H1 (cell line): ENCODE measurements around the gene PSMD9. TPM values are rescaled to one million over a fixed set of nuclear protein-coding genes. Genes with fewer than 3 reads are reported as not detected.

Source experiments
- CTCF ChIA-PET: fragments of 300-600 bp; sonication (Branson Sonifier 250); formaldehyde crosslinking; loops from one replicate; lab custom pipeline; 2021; ENCODE audit not compliant: partially characterized antibody; lab: Charles Lee
- POLR2A ChIA-PET: fragments of 300-600 bp; sonication (Branson Sonifier 250); formaldehyde crosslinking; loops from one replicate; lab custom pipeline; 2021; ENCODE audit warnings: inconsistent platforms; ENCODE audit not compliant: partially characterized antibody; lab: Charles Lee
- DNase-seq, 2 experiments: peaks; one replicate each; pipeline versions ENCODE4 v3.0.0 to v3.0.0-alpha.2; 2010 to 2022; ENCODE audit warnings: low spot score in 2 of 2, low read depth in 1 of 2, mixed read lengths in 1 of 2
- FAIRE-seq: peaks from 2 replicates; lab custom pipeline; 2011; peaks lifted over from hg19 to GRCh38; lab: Jason Lieb, UNC
- H2AFZ ChIP-seq: 2 replicates; pipeline ENCODE4 v1.8.1; 2012; ENCODE audit warnings: low read length, inconsistent platforms
- H2AK5ac ChIP-seq: 2 replicates; pipeline ENCODE4 v1.6.1; 2013; ENCODE audit warnings: low read depth, low read length
- H2BK120ac ChIP-seq: replicated peaks from 2 replicates; pipeline ENCODE3; 2013; ENCODE audit warnings: low read depth, low read length, inconsistent platforms
- H2BK12ac ChIP-seq: 2 replicates; pipeline ENCODE4 v1.6.1; 2013; ENCODE audit warnings: low read depth, low read length
- H2BK15ac ChIP-seq: 2 replicates; pipeline ENCODE4 v1.6.1; 2013; ENCODE audit warnings: low read length
- H2BK20ac ChIP-seq: 2 replicates; pipeline ENCODE4 v1.6.1; 2013; ENCODE audit warnings: low read length
- H2BK5ac ChIP-seq: 2 replicates; pipeline ENCODE4 v1.6.1; 2013; ENCODE audit warnings: low read depth, low read length
- H3K14ac ChIP-seq: 2 replicates; pipeline ENCODE4 v1.6.1; 2013; ENCODE audit warnings: inconsistent platforms; ENCODE audit not compliant: insufficient read length
- H3K18ac ChIP-seq: 2 replicates; pipeline ENCODE4 v1.6.1; 2013; ENCODE audit warnings: low read length; ENCODE audit errors: extremely low read depth
- H3K23ac ChIP-seq: 2 replicates; pipeline ENCODE4 v1.6.1; 2013; ENCODE audit warnings: inconsistent platforms; ENCODE audit not compliant: insufficient read length
- H3K23me2 ChIP-seq: 2 replicates; pipeline ENCODE4 v1.6.1; 2013; ENCODE audit warnings: low read depth, low read length
- H3K27ac ChIP-seq: 2 replicates; pipeline ENCODE4 v1.6.1; 2011; ENCODE audit warnings: low read depth, low read length, inconsistent platforms
- H3K27me3 ChIP-seq, 4 experiments: replicated peaks in 1 of 4; 1 replicate in 1 of 4; 2 replicates in 3 of 4; pipeline versions ENCODE4 v1.6.1 to v1.8.1; 2011 to 2013; ENCODE audit warnings: low read length in 3 of 4, mild to moderate bottlenecking in 3 of 4, inconsistent platforms in 2 of 4, mixed read lengths in 2 of 4, moderate library complexity in 1 of 4; ENCODE audit not compliant: control insufficient read depth in 3 of 4, insufficient read depth in 3 of 4; ENCODE audit errors: extremely low read depth in 1 of 4
- H3K36me3 ChIP-seq, 4 experiments: 2 replicates each; pipeline versions ENCODE4 v1.6.1 to v1.8.1; 2011 to 2013; ENCODE audit warnings: mild to moderate bottlenecking in 4 of 4, low read length in 3 of 4, moderate library complexity in 2 of 4, control low read depth in 1 of 4, inconsistent platforms in 1 of 4; ENCODE audit not compliant: insufficient read depth in 4 of 4, control insufficient read depth in 2 of 4
- H3K4ac ChIP-seq: replicated peaks from 2 replicates; pipeline ENCODE3; 2013; ENCODE audit warnings: low read length, low read depth, mixed read lengths, inconsistent platforms; ENCODE audit not compliant: insufficient read length
- H3K4me1 ChIP-seq, 4 experiments: replicated peaks in 1 of 4; 1 replicate in 1 of 4; 2 replicates in 3 of 4; pipeline versions ENCODE4 v1.6.1 to v1.8.1; 2011 to 2013; ENCODE audit warnings: low read length in 3 of 4, inconsistent platforms in 2 of 4, mixed read lengths in 1 of 4; ENCODE audit not compliant: insufficient read depth in 4 of 4, control insufficient read depth in 3 of 4
- H3K4me2 ChIP-seq, 2 experiments: 2 replicates each; pipeline versions ENCODE4 v1.6.1 to v1.8.1; 2011 to 2013; ENCODE audit warnings: low read depth in 2 of 2, low read length in 2 of 2, control low read depth in 1 of 2, inconsistent platforms in 1 of 2, mild to moderate bottlenecking in 1 of 2; ENCODE audit not compliant: insufficient read depth in 1 of 2
- H3K4me3 ChIP-seq, 4 experiments: fragments of 200-600, 300-600 bp in 1 of 4; sonication (generic), shearing (Covaris generic), sonication (Bioruptor Twin) in 1 of 4; 2 replicates each; pipeline versions ENCODE4 v1.5.1 to v1.8.1; 2011 to 2016; ENCODE audit warnings: low read length in 4 of 4, low read depth in 3 of 4, control low read depth in 2 of 4, inconsistent platforms in 2 of 4, mild to moderate bottlenecking in 2 of 4, mixed read lengths in 1 of 4, moderate library complexity in 1 of 4; ENCODE audit not compliant: insufficient read depth in 2 of 4; ENCODE audit errors: extremely low read depth in 1 of 4
- H3K56ac ChIP-seq: replicated peaks from 2 replicates; pipeline ENCODE3; 2013; ENCODE audit warnings: low read depth, mild to moderate bottlenecking, mixed read lengths, low read length, inconsistent platforms; ENCODE audit not compliant: insufficient read length
- H3K79me1 ChIP-seq: 2 replicates; pipeline ENCODE4 v1.6.1; 2013; ENCODE audit warnings: low read depth, low read length, control low read depth
- H3K79me2 ChIP-seq, 2 experiments: 2 replicates each; pipeline versions ENCODE4 v1.6.1 to v1.8.1; 2012 to 2013; ENCODE audit warnings: low read length in 2 of 2, mild to moderate bottlenecking in 2 of 2, inconsistent platforms in 1 of 2; ENCODE audit not compliant: insufficient read depth in 2 of 2, control insufficient read depth in 1 of 2
- H3K9ac ChIP-seq, 4 experiments: replicated peaks in 1 of 4; 1 replicate in 1 of 4; 2 replicates in 3 of 4; pipeline versions ENCODE4 v1.6.1 to v1.8.1; 2011 to 2013; ENCODE audit warnings: low read depth in 3 of 4, low read length in 3 of 4, control low read depth in 2 of 4, mild to moderate bottlenecking in 2 of 4, moderate library complexity in 2 of 4, inconsistent platforms in 1 of 4; ENCODE audit errors: extremely low read depth in 1 of 4
- H3K9me3 ChIP-seq, 2 experiments: 2 replicates each; pipeline versions ENCODE4 v1.6.1 to v1.8.1; 2012 to 2013; ENCODE audit warnings: mild to moderate bottlenecking in 2 of 2, moderate library complexity in 2 of 2, control low read depth in 1 of 2, inconsistent platforms in 1 of 2, low read depth in 1 of 2, low read length in 1 of 2, mixed read lengths in 1 of 2; ENCODE audit not compliant: insufficient read depth in 2 of 2
- H4K20me1 ChIP-seq, 2 experiments: replicated peaks in 1 of 2; 2 replicates each; pipeline versions ENCODE3 to v1.8.1; 2011 to 2013; ENCODE audit warnings: inconsistent platforms in 2 of 2, low read length in 2 of 2, mild to moderate bottlenecking in 1 of 2; ENCODE audit not compliant: insufficient read depth in 2 of 2, control insufficient read depth in 1 of 2
- H4K5ac ChIP-seq: 2 replicates; pipeline ENCODE4 v1.6.1; 2013; ENCODE audit warnings: low read length, low read depth, mixed read lengths, inconsistent platforms; ENCODE audit not compliant: insufficient read length
- H4K8ac ChIP-seq: 2 replicates; pipeline ENCODE4 v1.8.0; 2013; ENCODE audit warnings: mild to moderate bottlenecking, moderate library complexity, low read length, inconsistent platforms; ENCODE audit not compliant: insufficient read depth; ENCODE audit errors: extremely low read depth
- H4K91ac ChIP-seq: replicated peaks from 2 replicates; pipeline ENCODE3; 2013; ENCODE audit warnings: low read length, mixed read lengths, inconsistent platforms; ENCODE audit not compliant: insufficient read length
- FOSL1 ChIP-seq: IDR thresholded peaks from 2 replicates; pipeline ENCODE4 v1.6.1; 2011; ENCODE audit warnings: mild to moderate bottlenecking, low read depth, low read length, moderate library complexity; ENCODE audit not compliant: insufficient read depth
- KDM4A ChIP-seq: IDR thresholded peaks from one replicate; pipeline ENCODE4 v1.7.1; 2012; ENCODE audit warnings: low read depth, mild to moderate bottlenecking, moderate library complexity, low read length, inconsistent platforms; ENCODE audit not compliant: severe bottlenecking
- TCF12 ChIP-seq: IDR thresholded peaks from 2 replicates; pipeline ENCODE4 v1.6.1; 2011; ENCODE audit warnings: low read depth, mild to moderate bottlenecking, low read length
- ZNF274 ChIP-seq: IDR thresholded peaks from 2 replicates; pipeline ENCODE4 v1.7.0; 2012; ENCODE audit warnings: low read length, borderline replicate concordance; ENCODE audit errors: extremely low read depth
- whole genome bisulfite sequencing, 2 experiments: shearing (Covaris generic) in 1 of 2; methylation state at CpG; one replicate each; pipeline versions ENCODE4 v1.1.6 to v1.1.7; 2013 to 2015; ENCODE audit warnings: low lambda C conversion rate in 2 of 2, mixed read lengths in 2 of 2, inconsistent platforms in 1 of 2, low coverage in 1 of 2, missing lambda C conversion rate in 1 of 2; ENCODE audit not compliant: insufficient replicate concordance in 2 of 2, insufficient coverage in 1 of 2, insufficient read length in 1 of 2; ENCODE audit errors: extremely low coverage in 1 of 2, missing lambda C conversion rate in 1 of 2; 5-methylcytosine and 5-hydroxymethylcytosine counted together
- polyA plus RNA-seq, 7 experiments: library from polyadenylated mRNA; depleted of rRNA in 3 of 7; stranded (reverse) in 5 of 7; unstranded in 2 of 7; fragments of >200 nt in 5 of 7; fragments of 200-250 nt in 2 of 7; gene quantifications; 1 replicate in 5 of 7; 2 replicates in 1 of 7; 4 replicates in 1 of 7; pipeline versions ENCODE4 v1.2.1 to v1.2.3, GENCODE V29; 2011 to 2013; ENCODE audit warnings: missing spikeins in 2 of 7, mixed read lengths in 2 of 7
- total RNA-seq: library from RNA; stranded (reverse); fragmentation: NEBNext Ultra II Directional; extraction: Animal tissue kit (Norgen Biotek cat#: 25700); gene quantifications from 2 replicates; pipeline ENCODE4 v1.2.1, GENCODE V29; 2021

The PSMD9 gene
- total and polyA plus RNA-seq, 2 of the 8 experiments (the other 6 are each of a cell fraction or from before 2014, with no cell fraction given): 28.8 to 36.1 TPM

- Histone ChIP-seq H3K27ac (no peak overlapping the region), H2BK120ac (no peak overlapping the region), H2BK5ac (no peak overlapping the region), H3K23ac (no peak overlapping the region), H2AFZ (no peak overlapping the region), H3K27me3 (no peaks in the 10 kb centered on the region), H4K5ac (no peak overlapping the region), H4K91ac (no peak overlapping the region), H3K4me1 (peaks cover 0 to 7% (median 2%) of the 10 kb centered on the region in 4 experiments; a peak in 4 of 7 replicates), H3K14ac (no peak overlapping the region), H3K56ac (no peak overlapping the region), H2BK20ac (no peak overlapping the region), H4K20me1 (no peaks in the 10 kb centered on the region), H3K18ac (no peak overlapping the region), H2BK12ac (no peak overlapping the region), H3K4ac (no peak overlapping the region), H4K8ac (peak overlapping the region; percentile 66; the same call in 1 of the 2 replicates), H3K79me1 (no peaks in the 10 kb centered on the region), H2AK5ac (no peak overlapping the region), H3K79me2 (no peaks in the 10 kb centered on the region), H3K36me3 (peaks cover 0 to 13% (median 0%) of the 10 kb centered on the region in 4 experiments; a peak in 1 of 8 replicates), H2BK15ac (no peak overlapping the region), H3K23me2 (peaks cover 4% of the 10 kb centered on the region; the same call in 1 of the 2 replicates), H3K9ac (0 out of 7 replicates have a peak overlapping the region, but pooled peaks of 1 of the 4 experiments have one; percentile 20), H3K4me2 (peak overlapping the region; percentile 5 to 66), H3K9me3 (no peaks in the 10 kb centered on the region), H3K4me3 (peak overlapping the region; percentile 26 to 66 (median 53))
- DNase-seq: no peak
- TF ChIP-seq FOSL1 (no peak), TCF12 (0 out of 2 replicates have a peak, but pooled peaks have one; percentile 19), KDM4A (peak; percentile 90), ZNF274 (no peak)
- FAIRE-seq: no peak
- ChIA-PET CTCF (interaction anchor here (0.6 to 3.4 kb wide), 36 partner anchors 9 to 250 kb away, joined by 3 to 13 read pairs (median 4); partner anchors contain the start of genes HPD and RHOF), POLR2A (interaction anchor here (0.6 to 1.7 kb wide), 6 partner anchors 25 to 348 kb away, joined by 3 to 6 read pairs (median 4); partner anchors contain the start of gene PSMD9)
- 10% methylated on average over 22 of the region's 22 CpGs; no CpG with 5 or more reads in 1 of the 2 experiments for WGBS, 2 experiments
These were observed 30.1 kb downstream of the PSMD9 start for GRCh38 chr12:121918679-121919038.
